ENCODE results near the gene MTM1.

MTM1 gene

DNA sequence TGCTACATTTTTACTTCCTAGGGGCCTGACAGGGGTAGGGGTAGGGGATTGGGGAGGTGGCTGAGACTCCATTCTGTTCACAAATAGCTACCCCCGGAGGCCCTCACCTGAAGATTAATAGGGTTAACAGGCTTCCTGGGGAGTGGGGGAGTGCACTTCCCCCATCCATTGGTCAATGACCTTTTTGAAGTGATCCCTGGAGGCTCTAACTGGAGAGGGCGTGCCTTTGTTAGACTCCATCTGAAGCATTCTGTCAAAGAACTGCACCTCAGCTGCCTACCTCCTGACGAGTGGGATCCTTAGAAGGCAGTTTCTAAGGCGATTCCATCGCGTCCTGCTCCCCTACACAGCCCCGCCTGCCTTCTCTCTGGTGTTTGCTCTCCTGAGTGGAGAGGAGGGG, 10.0 kb upstream of the MTM1 start (continued):
- TF ChIP-seq ZNF114 (tag by site-specific recombination; IDR thresholded peaks at IDR 0.05) (no peak), ZNF202 (tag by site-specific recombination; IDR thresholded peaks at IDR 0.05; ENCODE audit: borderline replicate concordance) (no peak), ZBTB10 (tag by site-specific recombination; IDR thresholded peaks at IDR 0.05) (no peak), ZNF350 (tag by site-specific recombination; IDR thresholded peaks at IDR 0.05) (no peak), KLF1 (tag by site-specific recombination; IDR thresholded peaks at IDR 0.05) (no peak), ZNF704 (tag by site-specific recombination; IDR thresholded peaks at IDR 0.05) (no peak), ZNF626 (tag by site-specific recombination; IDR thresholded peaks at IDR 0.05) (no peak), HOXC10 (CRISPR knock-in tag; IDR thresholded peaks at IDR 0.05) (no peak)
- TF ChIP-seq, protein P1, sequence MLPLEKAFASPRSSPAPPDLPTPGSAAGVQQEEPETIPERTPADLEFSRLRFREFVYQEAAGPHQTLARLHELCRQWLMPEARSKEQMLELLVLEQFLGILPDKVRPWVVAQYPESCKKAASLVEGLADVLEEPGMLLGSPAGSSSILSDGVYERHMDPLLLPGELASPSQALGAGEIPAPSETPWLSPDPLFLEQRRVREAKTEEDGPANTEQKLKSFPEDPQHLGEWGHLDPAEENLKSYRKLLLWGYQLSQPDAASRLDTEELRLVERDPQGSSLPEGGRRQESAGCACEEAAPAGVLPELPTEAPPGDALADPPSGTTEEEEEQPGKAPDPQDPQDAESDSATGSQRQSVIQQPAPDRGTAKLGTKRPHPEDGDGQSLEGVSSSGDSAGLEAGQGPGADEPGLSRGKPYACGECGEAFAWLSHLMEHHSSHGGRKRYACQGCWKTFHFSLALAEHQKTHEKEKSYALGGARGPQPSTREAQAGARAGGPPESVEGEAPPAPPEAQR (tag by site-specific recombination; IDR thresholded peaks at IDR 0.05) = no peak
- TF ChIP-seq, protein P2, sequence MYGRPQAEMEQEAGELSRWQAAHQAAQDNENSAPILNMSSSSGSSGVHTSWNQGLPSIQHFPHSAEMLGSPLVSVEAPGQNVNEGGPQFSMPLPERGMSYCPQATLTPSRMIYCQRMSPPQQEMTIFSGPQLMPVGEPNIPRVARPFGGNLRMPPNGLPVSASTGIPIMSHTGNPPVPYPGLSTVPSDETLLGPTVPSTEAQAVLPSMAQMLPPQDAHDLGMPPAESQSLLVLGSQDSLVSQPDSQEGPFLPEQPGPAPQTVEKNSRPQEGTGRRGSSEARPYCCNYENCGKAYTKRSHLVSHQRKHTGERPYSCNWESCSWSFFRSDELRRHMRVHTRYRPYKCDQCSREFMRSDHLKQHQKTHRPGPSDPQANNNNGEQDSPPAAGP (tag by site-specific recombination; IDR thresholded peaks at IDR 0.05) = no peak

GRCh38 chrX:150564838-150565237, 3.6 kb upstream of the MTM1 start:
- no peak for TF ChIP-seq MEIS1 (CRISPR knock-in tag; IDR thresholded peaks at IDR 0.05; ENCODE audit: borderline replicate concordance)
- TF ChIP-seq ZNF114 (tag by site-specific recombination; IDR thresholded peaks at IDR 0.05) = no peak
- TF ChIP-seq ZNF416 (tag by site-specific recombination; IDR thresholded peaks at IDR 0.05) = no peak
- ChIA-PET POLR2A (no interaction called here), CTCF (no interaction called here)
- Histone ChIP-seq H3K4me3 (ENCODE audit: low read depth, low read length) (no peak overlapping the region), H3K27ac (ENCODE audit: extremely low read depth, low read depth, low read length) (no peak overlapping the region), H3K4me1 (ENCODE audit: control insufficient read depth, insufficient read depth, low read length) (no peaks in the 10 kb centered on the region), H3K36me3 (ENCODE audit: control insufficient read depth in 2 of 2, insufficient read depth in 1 of 2, low read length in 2 of 2) (no peaks in the 10 kb centered on the region), H3K9me3 (ENCODE audit: control insufficient read depth, insufficient read depth, low read depth, low read length) (no peaks in the 10 kb centered on the region)

DNA sequence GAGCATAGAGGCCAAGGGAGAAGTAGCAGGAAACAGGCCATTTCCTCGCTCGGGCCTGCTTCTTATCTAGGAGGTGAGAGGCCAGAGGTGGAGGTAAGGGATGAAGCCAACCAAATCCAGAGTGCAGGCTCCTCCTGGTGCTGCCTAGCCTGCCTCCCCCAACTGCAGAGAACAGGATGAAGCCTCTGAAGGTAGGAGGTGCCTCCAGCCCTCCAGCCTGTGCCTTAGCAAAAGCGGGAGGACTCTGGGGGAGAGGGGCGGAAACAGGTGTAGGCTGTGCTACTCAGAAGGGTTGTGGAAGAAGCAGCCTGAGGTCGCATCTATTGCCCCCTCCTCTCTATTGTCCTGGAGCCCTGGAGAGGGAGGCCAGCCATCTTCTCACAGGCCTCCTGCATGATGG, 2.9 kb upstream of the MTM1 start:
- Histone ChIP-seq H3K4me1 (ENCODE audit: control insufficient read depth, insufficient read depth, low read length) (no peaks in the 10 kb centered on the region), H3K36me3 (ENCODE audit: control insufficient read depth in 2 of 2, insufficient read depth in 1 of 2, low read length in 2 of 2) (no peaks in the 10 kb centered on the region), H3K4me3 (ENCODE audit: low read depth, low read length) (no peak overlapping the region), H3K27ac (ENCODE audit: extremely low read depth, low read depth, low read length) (no peak overlapping the region), H3K9me3 (ENCODE audit: control insufficient read depth, insufficient read depth, low read depth, low read length) (no peaks in the 10 kb centered on the region)
- ChIA-PET CTCF (no interaction called here), POLR2A (no interaction called here)
- 0 out of 2 replicates have a peak, but pooled peaks have one; percentile 8 for TF ChIP-seq ZFHX2 (tag by site-specific recombination; conservative IDR thresholded peaks at IDR 0.05)
- TF ChIP-seq ZBTB11 (tag by site-specific recombination; conservative IDR thresholded peaks at IDR 0.05; ENCODE audit: low read depth) = no peak
- no peak for TF ChIP-seq IKZF3 (tag by site-specific recombination; IDR thresholded peaks at IDR 0.05)
